Neuronal stem cell (in vitro differentiated cells): ENCODE measurements around the gene NME8.

Experiments
- DNase-seq: peaks from one replicate; pipeline ENCODE4 v3.0.0-alpha.2; 2013; ENCODE audit warnings: low spot score
- H2AFZ ChIP-seq: one replicate; pipeline ENCODE4 v1.6.1; 2013; ENCODE audit warnings: mild to moderate bottlenecking, low read length, inconsistent platforms
- H2AK5ac ChIP-seq: 2 replicates; pipeline ENCODE4 v1.6.1; 2013; ENCODE audit warnings: low read depth, mild to moderate bottlenecking, inconsistent platforms, low read length, moderate library complexity, mixed read lengths
- H2BK120ac ChIP-seq: 2 replicates; pipeline ENCODE4 v1.6.1; 2013; ENCODE audit warnings: low read depth, mild to moderate bottlenecking, inconsistent platforms, low read length, moderate library complexity, mixed read lengths
- H2BK12ac ChIP-seq: one replicate; pipeline ENCODE4 v1.6.1; 2013; ENCODE audit warnings: low read length, inconsistent platforms
- H2BK15ac ChIP-seq: 2 replicates; pipeline ENCODE4 v1.6.1; 2013; ENCODE audit warnings: mild to moderate bottlenecking, low read length, inconsistent platforms, mixed read lengths
- H2BK5ac ChIP-seq: one replicate; pipeline ENCODE4 v1.6.1; 2013; ENCODE audit warnings: inconsistent platforms, mild to moderate bottlenecking, low read length, moderate library complexity
- H3K14ac ChIP-seq: one replicate; pipeline ENCODE4 v1.6.1; 2013; ENCODE audit warnings: low read length, inconsistent platforms
- H3K18ac ChIP-seq: 2 replicates; pipeline ENCODE4 v1.6.1; 2013; ENCODE audit warnings: low read length, inconsistent platforms
- H3K23ac ChIP-seq: 2 replicates; pipeline ENCODE4 v1.6.1; 2013; ENCODE audit warnings: low read depth, mild to moderate bottlenecking, mixed read lengths, low read length, inconsistent platforms; ENCODE audit not compliant: poor library complexity
- H3K27ac ChIP-seq: replicated peaks from 3 replicates; pipeline ENCODE4 v1.5.1; 2013; ENCODE audit warnings: low read length, inconsistent platforms
- H3K27me3 ChIP-seq, 3 experiments: 2 replicates each; pipeline ENCODE4 v1.6.1; 2013; ENCODE audit warnings: low read length in 3 of 3, mild to moderate bottlenecking in 2 of 3, inconsistent platforms in 1 of 3, low read depth in 1 of 3, mixed read lengths in 1 of 3, moderate library complexity in 1 of 3; ENCODE audit not compliant: control insufficient read depth in 3 of 3, insufficient read depth in 3 of 3
- H3K36me3 ChIP-seq, 2 donors: replicated peaks in 1 of 2; 2 replicates each; pipeline ENCODE4 v1.6.1; 2013; ENCODE audit warnings: low read length in 2 of 2; ENCODE audit not compliant: control insufficient read depth in 2 of 2, insufficient read depth in 2 of 2
- H3K4ac ChIP-seq: 2 replicates; pipeline ENCODE4 v1.6.1; 2013; ENCODE audit warnings: inconsistent platforms, mild to moderate bottlenecking, low read length, moderate library complexity
- H3K4me1 ChIP-seq, 2 donors: 1 replicate in 1 of 2; 2 replicates in 1 of 2; pipeline ENCODE4 v1.6.1; 2013; ENCODE audit warnings: low read length in 2 of 2, low read depth in 1 of 2; ENCODE audit not compliant: control insufficient read depth in 2 of 2, insufficient read depth in 1 of 2
- H3K4me2 ChIP-seq: one replicate; pipeline ENCODE4 v1.6.1; 2013; ENCODE audit warnings: mild to moderate bottlenecking, low read length, inconsistent platforms; ENCODE audit not compliant: insufficient read depth, poor library complexity, severe bottlenecking
- H3K4me3 ChIP-seq, 2 donors: 2 replicates each; pipeline ENCODE4 v1.5.1; 2013; ENCODE audit warnings: low read length in 2 of 2, mild to moderate bottlenecking in 2 of 2, inconsistent platforms in 1 of 2, moderate library complexity in 1 of 2
- H3K79me1 ChIP-seq: one replicate; pipeline ENCODE4 v1.6.1; 2013; ENCODE audit warnings: low read depth, mild to moderate bottlenecking, inconsistent platforms, low read length, moderate library complexity
- H3K9ac ChIP-seq: one replicate; pipeline ENCODE4 v1.6.1; 2013; ENCODE audit warnings: mild to moderate bottlenecking, low read depth, low read length, inconsistent platforms; ENCODE audit not compliant: poor library complexity
- H3K9me3 ChIP-seq, 2 donors: replicated peaks in 1 of 2; 2 replicates each; pipeline versions ENCODE3 to v1.6.1; 2013; ENCODE audit warnings: low read length in 2 of 2, mild to moderate bottlenecking in 2 of 2, inconsistent platforms in 1 of 2, low read depth in 1 of 2, mixed read lengths in 1 of 2, moderate library complexity in 1 of 2; ENCODE audit not compliant: control insufficient read depth in 2 of 2, insufficient read depth in 1 of 2
- H4K8ac ChIP-seq: one replicate; pipeline ENCODE4 v1.6.1; 2013; ENCODE audit warnings: low read depth, mild to moderate bottlenecking, inconsistent platforms, low read length, moderate library complexity
- H4K91ac ChIP-seq: one replicate; pipeline ENCODE4 v1.6.1; 2013; ENCODE audit warnings: low read length, low read depth, mild to moderate bottlenecking, inconsistent platforms; ENCODE audit not compliant: poor library complexity
- WGBS, 2 donors: extraction: QIAGEN DNeasy Blood & Tissue Kit; methylation state at CpG; one replicate each; pipeline ENCODE4 v1.1.7; 2013; ENCODE audit warnings: missing lambda C conversion rate in 2 of 2, mixed read lengths in 1 of 2; ENCODE audit not compliant: insufficient read length in 2 of 2, insufficient replicate concordance in 1 of 2; ENCODE audit errors: extremely low coverage in 2 of 2; 5-methylcytosine and 5-hydroxymethylcytosine counted together

NME8 gene

DNA sequence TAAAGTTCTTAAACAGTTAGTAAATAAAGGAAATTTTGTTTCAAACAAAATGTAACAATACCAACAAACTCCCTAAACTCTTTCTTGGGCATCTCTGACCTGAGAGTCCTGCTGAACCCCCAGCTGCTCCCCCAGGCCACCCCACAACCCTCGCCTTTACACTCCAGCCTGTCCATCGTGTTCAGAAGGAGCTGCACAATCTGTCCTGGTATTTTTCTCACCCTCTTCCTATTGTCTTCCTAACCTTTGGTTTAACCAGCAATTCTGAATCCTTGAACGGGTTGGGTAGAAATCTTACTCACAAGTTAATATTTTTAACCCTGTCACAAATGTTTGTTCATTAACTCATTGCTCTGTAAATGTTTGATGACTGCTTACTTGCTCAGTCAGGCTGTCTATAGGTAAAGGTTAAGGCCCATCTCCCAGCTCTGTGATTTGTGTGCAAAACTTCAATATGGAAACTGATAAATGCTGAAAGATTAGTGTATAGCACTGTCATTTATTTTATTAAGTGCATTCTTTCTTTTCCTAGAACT lies 51.4 kb downstream of the NME8 start:
- H3K36me3 ChIP-seq = no peaks in the 10 kb centered on the region
- H3K4me3 ChIP-seq = no peak overlapping the region
- DNase-seq = no peak
- WGBS, 2 donors = no CpG with 5 or more reads among the region's 3 CpGs
- H3K4me1 ChIP-seq = no peaks in the 10 kb centered on the region
- no peaks in the 10 kb centered on the region for H3K27me3 ChIP-seq
- H2BK12ac ChIP-seq = no peak overlapping the region
- no peak overlapping the region for H2AK5ac ChIP-seq
- H3K9me3 ChIP-seq = no peaks in the 10 kb centered on the region
- H3K23ac ChIP-seq = no peak overlapping the region
- no peak overlapping the region for H3K27ac ChIP-seq
- H4K91ac ChIP-seq = no peak overlapping the region
- H3K18ac ChIP-seq = no peak overlapping the region
- H2AFZ ChIP-seq = no peak overlapping the region
- no peak overlapping the region for H3K9ac ChIP-seq
- no peak overlapping the region for H2BK15ac ChIP-seq
- H4K8ac ChIP-seq = no peak overlapping the region
- no peak overlapping the region for H3K4me2 ChIP-seq
- H2BK120ac ChIP-seq = no peak overlapping the region
- H3K79me1 ChIP-seq = no peaks in the 10 kb centered on the region
- H3K14ac ChIP-seq = no peak overlapping the region
- no peak overlapping the region for H2BK5ac ChIP-seq
- H3K4ac ChIP-seq = no peak overlapping the region

DNA sequence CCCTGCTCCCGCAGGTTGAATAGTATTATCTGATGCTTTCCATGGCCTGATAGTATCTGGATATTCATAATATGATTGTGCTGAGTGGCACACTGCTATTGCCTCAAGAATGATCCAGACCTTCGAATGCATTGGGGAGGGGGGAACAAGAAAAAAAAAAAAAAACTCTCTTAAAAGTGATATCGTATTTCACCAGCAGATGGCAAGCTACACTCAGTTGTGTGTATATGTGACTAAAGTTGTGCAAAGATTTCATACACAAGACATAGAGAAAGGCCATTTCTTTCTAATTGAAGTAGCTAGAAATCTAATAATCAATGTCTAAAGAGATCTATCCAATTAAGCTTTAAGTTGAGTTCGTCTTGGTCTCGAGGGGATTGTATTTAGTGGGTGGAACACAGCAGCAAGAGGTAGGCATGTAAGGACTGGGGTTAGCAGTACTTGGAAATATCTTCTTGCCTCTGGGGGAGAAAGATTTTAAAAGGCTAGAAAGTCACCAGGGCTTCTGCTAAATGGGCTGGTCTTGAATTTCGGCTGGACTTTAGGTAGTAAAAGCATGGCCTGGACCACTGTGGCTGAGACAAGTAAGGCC lies 52.9 kb downstream of the NME8 start:
- peak overlapping the region; percentile 18 for H2AFZ ChIP-seq
- no peak overlapping the region for H3K14ac ChIP-seq
- no CpG with 5 or more reads among the region's 6 CpGs for WGBS, 2 donors
- H2BK12ac ChIP-seq = no peak overlapping the region
- no peak overlapping the region for H3K18ac ChIP-seq
- no peak overlapping the region for H3K4ac ChIP-seq
- no peak overlapping the region for H2BK5ac ChIP-seq
- peak; percentile 23 for DNase-seq
- no peak overlapping the region for H2BK120ac ChIP-seq
- no peak overlapping the region for H2AK5ac ChIP-seq
- no peak overlapping the region for H3K27ac ChIP-seq
- H3K9ac ChIP-seq = no peak overlapping the region
- H3K79me1 ChIP-seq = no peaks in the 10 kb centered on the region
- H3K23ac ChIP-seq = no peak overlapping the region
- no peaks in the 10 kb centered on the region for H3K36me3 ChIP-seq
- no peak overlapping the region for H4K91ac ChIP-seq
- H3K4me1 ChIP-seq = no peaks in the 10 kb centered on the region
- H4K8ac ChIP-seq = no peak overlapping the region
- no peak overlapping the region for H2BK15ac ChIP-seq
- H3K9me3 ChIP-seq = no peaks in the 10 kb centered on the region
- peaks cover 0 to 5% (median 0%) of the 10 kb centered on the region in 3 experiments for H3K27me3 ChIP-seq
- no peak overlapping the region for H3K4me3 ChIP-seq
- H3K4me2 ChIP-seq = no peak overlapping the region

DNA sequence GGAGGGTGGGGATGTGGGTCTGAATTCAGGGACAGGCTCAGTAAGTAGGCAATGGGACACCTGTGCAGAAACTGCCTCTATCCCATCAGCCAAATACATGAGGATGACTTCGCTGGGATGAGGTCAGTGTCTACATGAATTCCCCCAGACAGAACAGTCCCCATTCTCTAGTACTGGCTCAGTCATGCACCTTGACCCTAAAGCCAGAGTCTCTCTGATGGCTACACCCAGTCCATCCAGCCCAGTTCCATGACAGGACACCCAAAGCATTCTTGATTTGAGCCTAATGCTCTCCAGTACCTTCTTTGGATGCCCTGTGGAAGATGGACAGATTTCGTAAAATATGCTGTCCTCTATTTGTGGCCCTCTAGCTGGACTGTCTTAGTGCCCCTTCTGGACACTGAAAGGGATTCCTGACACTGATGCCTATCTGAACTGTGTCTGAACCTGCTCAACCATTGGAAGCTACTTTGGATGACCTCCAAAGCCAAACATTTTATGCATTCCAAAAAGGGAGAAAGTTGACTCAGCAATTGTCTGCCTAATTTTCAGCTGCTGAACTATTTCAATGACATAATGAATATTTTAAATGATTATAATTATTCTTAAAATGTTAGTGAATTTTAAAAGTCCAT lies 53.6 kb downstream of the NME8 start:
- no peak for DNase-seq
- peaks cover 0 to 8% (median 0%) of the 10 kb centered on the region in 3 experiments for H3K27me3 ChIP-seq
- no CpG with 5 or more reads among the region's 2 CpGs for WGBS, 2 donors

DNA sequence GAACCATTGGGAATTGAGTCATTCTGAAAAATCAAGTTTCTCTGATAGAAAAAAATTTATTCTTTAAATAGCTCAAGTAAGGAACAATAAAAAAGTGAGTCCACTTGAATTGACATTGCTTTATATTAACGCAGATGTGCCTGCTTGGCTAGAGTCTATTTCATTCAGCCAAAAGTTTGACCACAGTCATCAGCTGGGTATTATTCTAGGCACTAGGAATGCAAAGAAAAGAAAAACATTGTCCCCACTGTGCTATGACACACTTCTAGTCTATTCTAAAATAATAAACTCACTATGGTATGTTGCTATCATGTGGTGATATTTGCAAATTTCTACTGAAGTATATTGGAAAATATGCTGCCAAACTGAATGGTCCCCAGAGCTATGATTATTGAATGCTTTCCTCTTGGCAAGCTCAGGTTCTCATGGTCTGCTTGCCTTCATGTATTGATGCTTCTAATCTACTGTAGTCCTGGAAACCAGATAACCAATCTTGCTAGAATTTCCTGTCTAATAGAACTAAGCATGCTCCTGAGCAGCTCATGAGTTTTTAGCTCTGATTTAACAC lies 59.9 kb downstream of the NME8 start:
- Histone ChIP-seq H3K14ac (no peak overlapping the region), H3K18ac (no peak overlapping the region), H3K9ac (no peak overlapping the region), H2AK5ac (no peak overlapping the region), H3K4me3 (no peak overlapping the region), H3K27me3 (peaks cover 0 to 28% (median 0%) of the 10 kb centered on the region in 3 experiments), H3K27ac (no peak overlapping the region), H4K8ac (no peak overlapping the region), H2AFZ (no peak overlapping the region), H3K36me3 (no peaks in the 10 kb centered on the region), H3K9me3 (no peaks in the 10 kb centered on the region), H4K91ac (no peak overlapping the region), H2BK5ac (no peak overlapping the region), H3K4ac (no peak overlapping the region), H2BK15ac (no peak overlapping the region), H3K4me1 (no peaks in the 10 kb centered on the region), H3K79me1 (no peaks in the 10 kb centered on the region), H3K23ac (no peak overlapping the region), H2BK12ac (no peak overlapping the region), H3K4me2 (no peak overlapping the region), H2BK120ac (no peak overlapping the region)
- DNase-seq = no peak
- WGBS, 2 donors = no CpG with 5 or more reads among the region's 1 CpG

More for the DNA sequence above, 53.6 kb downstream of the NME8 start:
- no peak overlapping the region for H3K4me2 ChIP-seq
- H2BK5ac ChIP-seq = no peak overlapping the region
- H3K4me1 ChIP-seq = no peaks in the 10 kb centered on the region
- no peaks in the 10 kb centered on the region for H3K36me3 ChIP-seq
- no peak overlapping the region for H2BK120ac ChIP-seq
- H4K91ac ChIP-seq = no peak overlapping the region
- no peak overlapping the region for H3K4me3 ChIP-seq
- no peak overlapping the region for H4K8ac ChIP-seq
- no peak overlapping the region for H2AFZ ChIP-seq
- H3K27ac ChIP-seq = no peak overlapping the region
- no peak overlapping the region for H2BK15ac ChIP-seq
- H3K23ac ChIP-seq = no peak overlapping the region
- H3K4ac ChIP-seq = no peak overlapping the region
- H2BK12ac ChIP-seq = no peak overlapping the region
- no peak overlapping the region for H3K18ac ChIP-seq
- no peak overlapping the region for H3K9ac ChIP-seq
- no peak overlapping the region for H2AK5ac ChIP-seq
- H3K79me1 ChIP-seq = no peaks in the 10 kb centered on the region
- H3K14ac ChIP-seq = no peak overlapping the region
- H3K9me3 ChIP-seq = no peaks in the 10 kb centered on the region
